GM19035 (cell line): ENCODE data around the gene GLB1L3.

Experiments used
- ATAC-seq: cut with Tn5 transposase; IDR thresholded peaks from one replicate; pipeline ENCODE4 v1.9.1; 2021; ENCODE audit not compliant: unreplicated experiment

The GLB1L3 gene

DNA sequence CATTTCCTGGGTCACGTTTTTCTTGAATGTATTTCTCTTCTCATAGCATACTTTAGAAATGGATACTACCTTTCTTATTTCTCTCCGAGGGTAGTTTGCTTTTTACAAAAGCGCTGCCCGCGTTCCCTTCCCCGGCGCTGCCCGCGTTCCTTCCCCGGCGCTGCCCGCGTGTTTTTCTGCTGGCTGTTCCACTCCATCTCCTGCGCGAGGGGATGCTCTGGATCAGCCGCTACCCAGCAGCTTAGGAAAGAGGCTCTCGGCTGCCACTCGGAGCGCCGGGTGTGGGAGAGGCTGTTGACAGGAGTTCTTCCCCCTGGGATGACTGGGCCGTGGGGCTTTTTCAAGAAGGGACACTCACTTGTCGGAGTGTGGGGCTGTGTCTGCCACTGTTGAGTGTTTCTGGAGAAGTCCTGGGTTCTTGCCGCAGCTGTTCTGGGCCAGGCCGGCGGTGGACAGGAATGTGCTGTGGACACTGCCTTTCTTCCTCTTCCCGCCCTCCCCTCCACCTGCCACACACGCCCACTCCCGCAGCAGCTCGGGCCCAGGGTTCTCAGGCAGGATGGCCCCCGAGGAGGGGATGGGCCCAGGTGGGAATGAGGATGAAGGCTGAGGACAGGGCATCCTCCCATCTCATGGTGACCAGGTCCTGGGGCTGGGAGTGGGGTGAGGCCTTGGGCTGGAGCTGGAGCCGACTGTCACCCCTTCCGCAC is 86.2 kb downstream of the GLB1L3 start:
- ATAC-seq = no peak

DNA sequence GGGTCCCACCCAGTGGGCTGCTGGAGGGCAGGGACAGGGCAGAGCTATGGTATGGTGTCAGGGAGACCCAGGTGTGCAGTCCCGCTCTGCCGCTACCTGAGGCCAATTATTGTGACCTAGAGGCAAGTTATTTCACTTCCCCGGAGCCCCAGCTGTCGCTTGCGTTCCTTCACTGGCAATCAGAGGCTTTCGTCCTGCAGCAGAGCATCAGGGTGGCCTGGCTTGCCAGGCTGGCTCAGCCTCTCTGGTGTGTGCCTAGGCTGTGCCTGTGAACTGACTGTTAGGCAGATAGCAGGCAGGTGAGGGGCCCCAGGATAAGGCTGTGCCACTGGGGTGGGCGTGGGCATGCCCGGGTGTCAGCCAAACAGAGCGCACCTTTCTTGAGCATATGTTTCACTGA is 87.0 kb downstream of the GLB1L3 start:
- ATAC-seq = no peak

DNA sequence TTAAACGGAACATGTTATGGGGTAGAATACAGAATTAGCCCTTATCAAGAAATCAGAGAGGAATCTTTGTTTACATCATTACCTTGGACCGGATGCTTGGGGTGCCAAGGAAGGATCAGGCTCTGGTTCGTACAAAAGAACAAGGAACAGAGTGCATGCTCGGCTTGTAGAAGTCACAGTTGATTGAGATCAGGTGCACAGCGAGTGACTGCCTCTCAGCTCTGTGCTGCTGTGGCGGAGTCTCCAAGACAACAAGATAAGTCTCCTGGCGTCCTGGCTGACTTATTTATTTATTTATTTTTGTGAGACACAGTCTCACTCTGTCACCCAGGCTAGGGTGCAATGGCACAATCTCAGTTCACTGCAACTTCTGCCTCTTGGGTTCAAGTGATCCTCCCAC is 87.4 kb downstream of the GLB1L3 start:
- ATAC-seq = no peak

DNA sequence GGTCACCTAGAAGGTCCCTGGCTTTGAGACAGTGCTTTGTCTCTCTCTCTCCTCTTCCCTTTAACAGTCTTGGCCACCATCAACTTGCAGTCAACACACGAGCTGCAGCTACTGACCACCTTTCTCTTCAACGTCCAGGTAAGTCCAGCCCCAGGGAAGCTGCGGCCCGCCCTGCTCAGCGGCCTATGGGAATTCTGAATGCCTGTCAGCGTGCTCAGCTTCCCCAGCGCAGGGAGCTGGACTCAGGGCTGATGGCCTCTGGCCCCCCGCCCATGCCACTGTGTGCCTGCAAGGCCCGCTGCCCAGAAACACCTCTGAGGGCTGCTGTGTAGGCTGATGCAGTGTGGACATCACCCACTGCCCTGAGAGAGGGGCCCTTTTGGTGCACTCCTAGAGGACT is 88.1 kb downstream of the GLB1L3 start:
- no peak for ATAC-seq

DNA sequence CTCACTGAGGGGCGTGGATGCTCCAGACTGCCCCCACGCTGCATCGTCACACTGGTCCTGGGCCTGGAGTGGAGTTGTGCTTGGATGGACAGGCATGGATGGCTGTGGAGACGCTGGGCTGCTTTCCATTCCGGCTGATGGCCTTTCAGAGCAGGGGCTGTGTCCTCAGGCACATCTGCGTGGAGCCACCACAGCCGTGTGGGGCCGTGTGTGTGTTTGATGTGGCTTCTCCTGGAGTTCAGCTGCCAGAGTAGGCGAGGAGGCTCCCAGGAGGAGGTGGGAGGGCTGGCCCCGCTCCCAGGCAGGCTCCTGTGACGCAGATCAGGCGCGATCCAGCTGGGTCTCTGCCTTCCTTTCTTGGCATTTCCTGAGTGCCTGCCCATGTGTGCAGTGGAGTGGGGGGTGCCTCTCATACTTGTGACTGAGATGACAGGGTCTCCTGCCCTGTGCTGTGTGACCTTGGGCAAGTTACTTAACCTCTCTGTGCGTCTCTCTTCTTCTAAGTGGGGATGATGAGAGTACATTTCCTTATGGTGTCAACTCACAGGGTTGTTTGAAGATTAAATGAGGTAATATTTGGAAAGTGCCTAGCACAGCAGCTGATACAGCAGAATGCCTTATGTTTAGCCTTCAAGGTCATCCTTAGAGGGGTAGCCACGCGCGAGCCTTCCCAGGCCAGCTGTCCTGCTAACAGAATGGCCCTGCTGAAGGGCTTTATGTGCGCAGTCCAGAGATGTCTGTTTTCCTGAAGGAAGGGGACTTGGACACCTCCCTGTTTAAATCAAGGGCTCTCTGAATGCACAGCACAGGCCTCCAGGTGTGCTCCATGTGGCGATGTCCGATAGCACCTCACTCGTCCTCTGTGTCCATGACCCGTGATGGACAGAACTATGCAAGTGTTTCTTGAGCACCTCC is 89.1 kb downstream of the GLB1L3 start:
- no peak for ATAC-seq

DNA sequence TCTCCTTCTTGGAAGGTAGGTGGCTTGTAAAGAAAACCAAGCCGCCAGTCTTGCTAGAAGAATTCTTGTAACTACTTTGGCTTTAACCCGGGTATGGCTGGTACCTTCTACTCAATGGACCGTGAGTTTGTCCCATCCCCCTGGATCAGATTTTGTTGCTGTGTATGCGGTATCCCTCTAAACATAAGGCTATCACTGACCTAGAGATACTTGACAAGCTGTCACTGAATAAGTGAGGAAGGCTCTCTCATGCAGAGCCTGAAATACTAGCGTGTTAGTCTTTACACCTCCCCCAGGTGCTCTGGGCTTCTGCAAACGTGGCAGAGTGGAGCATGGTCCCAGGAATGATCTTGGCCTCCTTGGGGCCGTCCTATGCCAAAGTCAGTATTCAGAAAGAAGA is 90.1 kb downstream of the GLB1L3 start:
- no peak for ATAC-seq

DNA sequence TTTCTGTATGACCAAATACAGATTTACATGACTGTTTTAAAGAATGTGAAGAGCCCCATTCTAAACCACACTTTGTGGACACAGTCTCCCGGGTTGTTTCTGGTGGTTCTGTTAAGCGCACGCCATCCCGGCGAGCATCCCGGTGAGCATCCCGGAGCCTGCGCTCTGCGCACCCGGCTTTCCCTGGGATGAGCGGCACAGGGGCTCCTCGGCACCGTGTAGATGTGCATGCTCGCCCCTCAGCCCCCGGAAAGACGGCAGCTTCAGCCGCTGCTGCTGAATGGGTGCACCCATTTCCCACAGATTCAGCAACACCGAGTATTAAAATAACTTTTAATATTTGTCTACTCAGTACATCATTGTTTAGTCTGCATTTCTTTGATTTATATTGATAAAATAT is 91.6 kb downstream of the GLB1L3 start:
- no peak for ATAC-seq
